SU-DHL-6 (cell line): ENCODE data around the gene MAP4K1.
"Not testable (repeated sequence)": the region's sequence is repeated elsewhere in the genome, so short reads cannot be mapped to it uniquely, and the experiment has no call there.

ENCODE experiments used
- H2AFZ ChIP-seq: fragments of 200-600 bp; sonication (generic); 2 replicates; pipeline ENCODE4 v1.6.1; 2014; ENCODE audit warnings: low read depth, mild to moderate bottlenecking, moderate library complexity, mixed read lengths, antibody characterized with exemption, low read length; ENCODE audit not compliant: severe bottlenecking
- H3F3A ChIP-seq: fragments of 200-600 bp; shearing (Covaris generic); 2 replicates; pipeline ENCODE4 v1.6.0; 2016; ENCODE audit warnings: antibody characterized with exemption, mild to moderate bottlenecking; ENCODE audit not compliant: insufficient read depth
- H3K27ac ChIP-seq: fragments of 200-600 bp; sonication (generic); 2 replicates; pipeline ENCODE4 v1.5.1; 2016; ENCODE audit warnings: low read depth, mild to moderate bottlenecking, low read length, moderate library complexity, mixed read lengths
- H3K27me3 ChIP-seq: fragments of 200-600 bp; sonication (generic), shearing (Covaris generic); 2 replicates; pipeline ENCODE4 v1.6.0; 2014; ENCODE audit warnings: mild to moderate bottlenecking, low read length
- H3K36me3 ChIP-seq: fragments of 200-600 bp; sonication (generic); 2 replicates; pipeline ENCODE4 v1.6.1; 2014; ENCODE audit warnings: mild to moderate bottlenecking, low read length, mixed read lengths
- H3K4me2 ChIP-seq: fragments of 300-600, 200-600 bp; shearing (Covaris generic), sonication (generic); 2 replicates; pipeline ENCODE4 v1.6.0; 2014; ENCODE audit warnings: low read length, low read depth, mild to moderate bottlenecking; ENCODE audit not compliant: poor library complexity, severe bottlenecking
- H3K4me3 ChIP-seq: fragments of 200-600 bp; sonication (generic); 2 replicates; pipeline ENCODE4 v1.5.1; 2014; ENCODE audit warnings: antibody characterized with exemption, low read length, mild to moderate bottlenecking, mixed read lengths; ENCODE audit not compliant: insufficient read depth, poor library complexity, severe bottlenecking
- H3K79me2 ChIP-seq: fragments of 200-600 bp; sonication (generic); 2 replicates; pipeline ENCODE4 v1.6.1; 2014; ENCODE audit warnings: mild to moderate bottlenecking, low read length, moderate library complexity; ENCODE audit not compliant: insufficient read depth
- H3K9ac ChIP-seq: fragments of 200-600 bp; sonication (generic); 2 replicates; pipeline ENCODE4 v1.7.0; 2014; ENCODE audit warnings: mild to moderate bottlenecking, low read length
- H3K9me2 ChIP-seq: fragments of 200-600 bp; sonication (generic); replicated peaks from 2 replicates; pipeline ENCODE4 v1.6.1; 2014; ENCODE audit warnings: low read length; ENCODE audit not compliant: insufficient read depth
- H3K9me3 ChIP-seq: fragments of 200-600 bp; sonication (generic); 2 replicates; pipeline ENCODE4 v1.6.1; 2014; ENCODE audit warnings: low read length, mixed read lengths; ENCODE audit not compliant: insufficient read depth
- H4K20me1 ChIP-seq: fragments of 200-600 bp; sonication (generic); 2 replicates; pipeline ENCODE4 v1.6.1; 2014; ENCODE audit warnings: low read depth, mild to moderate bottlenecking, antibody characterized with exemption, low read length, moderate library complexity, mixed read lengths
- EZH2phosphoT487 ChIP-seq: fragments of 200-600 bp; sonication (generic), shearing (Covaris generic); conservative IDR thresholded peaks from 2 replicates; pipeline ENCODE4 v1.6.1; 2018; ENCODE audit warnings: mild to moderate bottlenecking, antibody characterized with exemption, low read length, moderate library complexity, mixed read lengths
- TF ChIP-seq, protein P1 (sequence below): fragments of 200-600 bp; sonication (generic); IDR thresholded peaks from one replicate; pipeline ENCODE4 v1.5.1; 2017; ENCODE audit warnings: antibody characterized with exemption, mild to moderate bottlenecking, low read length, moderate library complexity; ENCODE audit not compliant: insufficient read depth, poor library complexity, severe bottlenecking

Gene MAP4K1

DNA sequence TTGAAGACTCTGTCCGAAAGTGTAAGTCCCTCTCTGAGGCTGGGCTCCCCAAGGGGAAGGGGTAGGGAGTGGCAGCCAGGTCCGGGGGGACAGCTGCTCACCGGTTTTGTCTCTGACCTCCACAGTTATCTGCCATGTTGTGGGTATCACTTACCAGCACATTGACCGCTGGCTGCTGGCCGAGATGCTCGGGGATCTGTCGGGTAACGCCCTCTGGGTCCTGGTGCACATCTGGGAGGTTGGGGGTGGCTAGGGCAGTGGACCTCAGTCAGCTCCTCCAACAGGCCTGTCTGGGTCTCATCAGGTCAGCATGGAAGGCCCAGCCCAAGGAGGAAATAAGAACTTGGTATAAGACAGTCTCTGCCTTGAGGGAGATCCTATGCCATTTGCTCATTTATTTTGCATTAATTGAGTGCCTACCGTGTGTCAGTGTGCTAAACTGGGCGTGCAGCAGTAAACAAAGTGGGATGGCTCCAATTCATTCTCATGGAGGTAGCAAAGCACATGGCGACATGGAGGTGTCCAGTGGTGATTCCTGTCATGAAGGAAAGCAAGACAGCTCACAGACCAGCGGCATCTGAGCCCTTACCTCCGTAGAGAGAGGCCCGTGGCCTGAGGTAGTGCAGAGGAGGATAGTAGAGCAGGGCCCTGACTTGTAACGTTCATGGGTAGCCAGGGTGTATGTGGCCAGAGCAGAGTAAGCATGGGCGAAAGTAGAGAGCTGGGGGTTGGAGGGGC, 14.9 kb upstream of the MAP4K1 start:
- Histone ChIP-seq H3K4me2 (no peak overlapping the region), H3K9me3 (no peaks in the 10 kb centered on the region), H3K36me3 (no peaks in the 10 kb centered on the region), H3K9me2 (no peaks in the 10 kb centered on the region), H3K4me3 (no peak overlapping the region), H4K20me1 (no peaks in the 10 kb centered on the region), H2AFZ (no peak overlapping the region), H3K27me3 (no peaks in the 10 kb centered on the region), H3F3A (no peaks in the 10 kb centered on the region; the same call in 1 of the 2 replicates), H3K9ac (no peak overlapping the region), H3K27ac (no peak overlapping the region), H3K79me2 (no peaks in the 10 kb centered on the region)
- no peak for TF ChIP-seq EZH2phosphoT487
- TF ChIP-seq, protein P1, sequence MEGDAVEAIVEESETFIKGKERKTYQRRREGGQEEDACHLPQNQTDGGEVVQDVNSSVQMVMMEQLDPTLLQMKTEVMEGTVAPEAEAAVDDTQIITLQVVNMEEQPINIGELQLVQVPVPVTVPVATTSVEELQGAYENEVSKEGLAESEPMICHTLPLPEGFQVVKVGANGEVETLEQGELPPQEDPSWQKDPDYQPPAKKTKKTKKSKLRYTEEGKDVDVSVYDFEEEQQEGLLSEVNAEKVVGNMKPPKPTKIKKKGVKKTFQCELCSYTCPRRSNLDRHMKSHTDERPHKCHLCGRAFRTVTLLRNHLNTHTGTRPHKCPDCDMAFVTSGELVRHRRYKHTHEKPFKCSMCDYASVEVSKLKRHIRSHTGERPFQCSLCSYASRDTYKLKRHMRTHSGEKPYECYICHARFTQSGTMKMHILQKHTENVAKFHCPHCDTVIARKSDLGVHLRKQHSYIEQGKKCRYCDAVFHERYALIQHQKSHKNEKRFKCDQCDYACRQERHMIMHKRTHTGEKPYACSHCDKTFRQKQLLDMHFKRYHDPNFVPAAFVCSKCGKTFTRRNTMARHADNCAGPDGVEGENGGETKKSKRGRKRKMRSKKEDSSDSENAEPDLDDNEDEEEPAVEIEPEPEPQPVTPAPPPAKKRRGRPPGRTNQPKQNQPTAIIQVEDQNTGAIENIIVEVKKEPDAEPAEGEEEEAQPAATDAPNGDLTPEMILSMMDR, result no peak

DNA sequence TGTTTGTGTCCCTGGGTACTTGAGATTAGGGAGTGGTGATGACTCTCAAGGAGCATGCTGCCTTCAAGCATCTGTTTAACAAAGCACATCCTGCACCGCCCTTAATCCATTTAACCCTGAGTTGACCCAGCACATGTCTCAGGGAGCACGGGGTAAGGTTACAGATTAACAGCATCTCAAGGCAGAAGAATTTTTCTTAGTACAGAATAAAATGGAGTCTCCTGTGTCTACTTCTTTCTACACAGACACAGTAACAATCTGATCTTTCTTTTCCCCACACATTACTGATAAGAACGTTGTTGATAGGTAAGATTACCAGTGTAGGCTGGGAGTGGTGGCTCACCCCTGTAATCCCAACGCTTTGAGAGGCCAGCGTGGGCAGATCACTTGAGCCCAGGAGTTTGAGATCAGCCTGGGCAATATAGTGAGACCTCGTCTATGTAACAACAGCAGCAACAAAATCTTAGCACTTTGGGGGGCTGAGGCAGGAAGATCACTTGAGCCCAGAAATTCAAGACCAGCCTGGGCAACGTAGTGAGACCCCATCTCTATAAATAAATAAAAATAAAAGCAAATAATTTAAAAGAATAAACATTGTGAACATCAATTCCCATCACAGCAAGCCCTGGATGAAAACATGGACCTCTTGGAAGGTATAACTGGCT, 14.2 kb upstream of the MAP4K1 start:
- H3K4me2 ChIP-seq, H3K9ac ChIP-seq, H2AFZ ChIP-seq, H3F3A ChIP-seq, H3K9me3 ChIP-seq, H3K9me2 ChIP-seq, H3K4me3 ChIP-seq, H4K20me1 ChIP-seq, H3K27ac ChIP-seq, H3K27me3 ChIP-seq, H3K36me3 ChIP-seq, H3K79me2 ChIP-seq: not testable (repeated sequence)

DNA sequence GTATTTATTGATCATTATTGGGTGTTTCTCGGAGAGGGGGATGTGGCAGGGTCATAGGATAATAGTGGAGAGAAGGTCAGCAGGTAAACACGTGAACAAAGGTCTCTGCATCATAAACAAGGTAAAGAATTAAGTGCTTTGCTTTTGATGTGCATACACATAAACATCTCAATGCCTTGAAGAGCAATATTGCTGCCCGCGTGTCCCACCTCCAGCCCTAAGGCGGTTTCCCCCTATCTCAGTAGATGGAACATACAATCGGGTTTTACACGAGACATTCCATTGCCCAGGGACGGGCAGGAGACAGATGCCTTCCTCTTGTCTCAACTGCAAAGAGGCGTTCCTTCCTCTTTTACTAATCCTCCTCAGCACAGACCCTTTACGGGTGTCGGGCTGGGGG, 13.5 kb upstream of the MAP4K1 start:
- H3K9me2 ChIP-seq, H3K4me3 ChIP-seq, H3F3A ChIP-seq, H3K79me2 ChIP-seq, H2AFZ ChIP-seq, H3K9ac ChIP-seq, H3K27ac ChIP-seq, H3K27me3 ChIP-seq, H3K9me3 ChIP-seq, H4K20me1 ChIP-seq, H3K4me2 ChIP-seq, H3K36me3 ChIP-seq: not testable (repeated sequence)

DNA sequence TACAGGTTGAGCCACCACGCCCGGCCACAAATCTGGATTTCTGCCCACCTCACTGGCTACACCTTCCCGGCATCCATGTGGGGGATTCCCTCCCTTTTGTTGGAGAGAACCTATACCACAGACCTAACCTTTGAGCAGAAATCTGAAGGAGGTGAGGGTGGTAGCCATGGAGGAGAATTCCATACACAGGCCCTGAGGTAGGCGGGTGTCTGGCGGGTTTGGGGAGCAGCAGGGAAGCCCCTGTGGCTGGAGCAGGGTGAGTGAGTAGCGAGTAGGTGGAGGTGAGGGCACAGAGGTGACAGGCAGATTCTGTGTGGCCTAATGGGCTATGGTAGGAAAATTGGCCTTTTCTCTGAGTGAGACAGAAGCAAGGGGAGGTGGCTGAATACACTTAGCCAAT, 11.8 kb upstream of the MAP4K1 start:
- Histone ChIP-seq H3K27me3 (no peaks in the 10 kb centered on the region), H3K9ac (no peak overlapping the region), H2AFZ (no peak overlapping the region), H3K4me3 (no peak overlapping the region), H3K9me2 (no peaks in the 10 kb centered on the region), H3K9me3 (no peaks in the 10 kb centered on the region), H3F3A (no peaks in the 10 kb centered on the region; the same call in 1 of the 2 replicates), H3K27ac (no peak overlapping the region), H3K79me2 (no peaks in the 10 kb centered on the region), H3K4me2 (no peak overlapping the region), H4K20me1 (no peaks in the 10 kb centered on the region), H3K36me3 (0 out of 2 replicates have a peak, but pooled peaks cover 2% of the 10 kb centered on the region)
- TF ChIP-seq, protein P1, result no peak
- TF ChIP-seq EZH2phosphoT487, result no peak
